SK-N-SH treated with all-trans-retinoic acid at 6 μM for 48 hours (cell line): ENCODE data around the gene CHRNA7.

Experiments used
- ATAC-seq: fragments of 200-7000 bp; cut with Tn5 transposase; 3 replicates; pipeline ENCODE4 v1.9.1; 2020; ENCODE audit warnings: mild to moderate bottlenecking, moderate library complexity
- ARNTL ChIP-seq: fragments of 450-650 bp; formaldehyde crosslinking; IDR thresholded peaks from 2 replicates; pipeline ENCODE4 v1.5.0; 2020; ENCODE audit warnings: low read depth, mild to moderate bottlenecking, moderate library complexity, borderline replicate concordance
- BACH2 ChIP-seq: fragments of 250-450 bp; sonication (Bioruptor Pico); IDR thresholded peaks from 2 replicates; pipeline ENCODE4 v1.9.0; 2021; ENCODE audit warnings: mild to moderate bottlenecking, borderline replicate concordance
- CSDC2 ChIP-seq: fragments of 250-450 bp; sonication (Bioruptor Pico); IDR thresholded peaks from 2 replicates; pipeline ENCODE4 v1.5.0; 2020; ENCODE audit warnings: mild to moderate bottlenecking, moderate library complexity
- ESRRG ChIP-seq: fragments of 250-450 bp; sonication (Bioruptor Pico); IDR thresholded peaks from 2 replicates; pipeline ENCODE4 v1.6.1; 2021; ENCODE audit warnings: mild to moderate bottlenecking
- GLIS3 ChIP-seq: fragments of 250-450 bp; sonication (Bioruptor Pico); IDR thresholded peaks from 2 replicates; pipeline ENCODE4 v1.5.0; 2020; ENCODE audit warnings: mild to moderate bottlenecking, moderate library complexity
- ISL1 ChIP-seq: fragments of 250-450 bp; sonication (Bioruptor Pico); IDR thresholded peaks from 2 replicates; pipeline ENCODE4 v2.1.2; 2022; ENCODE audit warnings: mild to moderate bottlenecking, moderate library complexity
- OSR1 ChIP-seq: fragments of 250-450 bp; sonication (Bioruptor Pico); IDR thresholded peaks from 2 replicates; pipeline ENCODE4 v1.8.0; 2022; ENCODE audit warnings: moderate library complexity, mild to moderate bottlenecking, inconsistent platforms
- PATZ1 ChIP-seq: fragments of 250-450 bp; sonication (Bioruptor Pico); IDR thresholded peaks from 2 replicates; pipeline ENCODE4 v1.8.0; 2020; ENCODE audit warnings: mild to moderate bottlenecking, moderate library complexity, borderline replicate concordance
- PPARA ChIP-seq: fragments of 250-450 bp; sonication (Bioruptor Pico); IDR thresholded peaks from 2 replicates; pipeline ENCODE4 v1.5.0; 2020; ENCODE audit warnings: mild to moderate bottlenecking, borderline replicate concordance
- RARB ChIP-seq: fragments of 250-450 bp; sonication (Bioruptor Pico); IDR thresholded peaks from 2 replicates; pipeline ENCODE4 v1.8.0; 2021; ENCODE audit warnings: mild to moderate bottlenecking, moderate library complexity
- SNAI2 ChIP-seq: fragments of 250-450 bp; sonication (Bioruptor Pico); IDR thresholded peaks from 2 replicates; pipeline ENCODE4 v1.5.0; 2020; ENCODE audit warnings: mild to moderate bottlenecking, moderate library complexity
- TCF4 ChIP-seq: fragments of 250-450 bp; sonication (Bioruptor Pico); IDR thresholded peaks from 2 replicates; pipeline ENCODE4 v1.8.0; 2021; ENCODE audit warnings: mild to moderate bottlenecking, moderate library complexity, borderline replicate concordance
- TOX ChIP-seq: fragments of 250-450 bp; sonication (Bioruptor Pico); IDR thresholded peaks from 2 replicates; pipeline ENCODE4 v1.8.0; 2021; ENCODE audit warnings: mild to moderate bottlenecking, moderate library complexity, borderline replicate concordance
- ZC3H10 ChIP-seq: fragments of 250-450 bp; sonication (Bioruptor Pico); IDR thresholded peaks from 2 replicates; pipeline ENCODE4 v1.5.1; 2021; ENCODE audit warnings: mild to moderate bottlenecking, moderate library complexity
- ZFP3 ChIP-seq: fragments of 250-450 bp; sonication (Bioruptor Pico); IDR thresholded peaks from 2 replicates; pipeline ENCODE4 v1.5.0; 2020; ENCODE audit warnings: mild to moderate bottlenecking, moderate library complexity
- ZFP30 ChIP-seq: fragments of 450-650 bp; formaldehyde crosslinking; IDR thresholded peaks from 2 replicates; pipeline ENCODE4 v1.5.0; 2022; ENCODE audit warnings: mild to moderate bottlenecking, moderate library complexity
- ZNF565 ChIP-seq: fragments of 450-650 bp; formaldehyde crosslinking; conservative IDR thresholded peaks from 2 replicates; pipeline ENCODE4 v1.5.0; 2020; ENCODE audit warnings: low read depth, mild to moderate bottlenecking, moderate library complexity
- ZNF8 ChIP-seq: fragments of 450-650 bp; formaldehyde crosslinking; IDR thresholded peaks from 2 replicates; pipeline ENCODE4 v1.5.0; 2020; ENCODE audit warnings: mild to moderate bottlenecking, moderate library complexity
- TF ChIP-seq, protein P1 (sequence below): fragments of 250-450 bp; sonication (Bioruptor Pico); IDR thresholded peaks from 2 replicates; pipeline ENCODE4 v1.5.0; 2020; ENCODE audit warnings: mild to moderate bottlenecking, moderate library complexity

Gene CHRNA7

DNA sequence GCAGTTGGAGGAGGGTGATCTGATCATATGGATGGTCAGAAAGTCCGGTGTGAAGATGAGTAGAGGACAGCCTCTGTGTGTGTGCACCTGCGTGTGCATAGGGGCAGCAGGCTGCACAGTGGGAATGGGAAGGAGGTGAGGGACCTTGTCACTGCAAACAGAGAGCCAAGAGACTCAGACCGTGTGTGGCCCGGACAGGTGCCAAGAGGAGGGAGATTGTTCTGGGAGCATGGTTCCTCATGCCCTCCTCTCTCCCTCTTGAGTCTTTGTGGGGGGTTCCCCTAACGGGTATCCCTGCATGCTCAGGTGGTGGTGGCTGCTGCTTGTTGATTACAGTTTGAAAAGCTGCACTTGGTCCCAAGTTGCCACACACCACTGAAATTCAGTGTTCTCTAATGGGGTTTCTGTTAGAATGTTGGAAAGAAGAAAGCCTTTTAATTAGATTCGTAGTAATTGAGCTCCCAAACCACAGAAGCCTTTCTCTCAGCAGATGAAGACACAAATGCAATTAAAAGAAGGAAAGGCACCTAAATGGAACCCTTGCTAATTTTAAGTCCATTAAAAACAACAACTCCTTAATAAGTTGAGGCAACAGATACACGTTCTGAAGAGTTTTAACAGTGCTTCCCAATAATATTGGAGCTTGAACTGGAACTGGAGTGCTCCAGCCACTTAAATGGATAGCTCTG, 68.9 kb downstream of the CHRNA7 start:
- TF ChIP-seq GLIS3 (CRISPR knock-in tag) (no peak), PPARA (no peak)
- no peak for ATAC-seq

GRCh38 chr15:32099956-32100684, 69.8 kb downstream of the CHRNA7 start:
- no peak for ATAC-seq
- no peak for TF ChIP-seq ARNTL (CRISPR knock-in tag)
- no peak for TF ChIP-seq ISL1 (CRISPR knock-in tag)
- no peak for TF ChIP-seq ZNF565 (CRISPR knock-in tag)
- TF ChIP-seq RARB (CRISPR knock-in tag) = no peak
- TF ChIP-seq CSDC2 (CRISPR knock-in tag) = no peak
- TF ChIP-seq SNAI2 = no peak
- no peak for TF ChIP-seq ZC3H10
- TF ChIP-seq ZNF8 (CRISPR knock-in tag) = no peak
- no peak for TF ChIP-seq ZFP30 (CRISPR knock-in tag)
- TF ChIP-seq TOX (CRISPR knock-in tag) = no peak
- TF ChIP-seq GLIS3 (CRISPR knock-in tag) = no peak

DNA sequence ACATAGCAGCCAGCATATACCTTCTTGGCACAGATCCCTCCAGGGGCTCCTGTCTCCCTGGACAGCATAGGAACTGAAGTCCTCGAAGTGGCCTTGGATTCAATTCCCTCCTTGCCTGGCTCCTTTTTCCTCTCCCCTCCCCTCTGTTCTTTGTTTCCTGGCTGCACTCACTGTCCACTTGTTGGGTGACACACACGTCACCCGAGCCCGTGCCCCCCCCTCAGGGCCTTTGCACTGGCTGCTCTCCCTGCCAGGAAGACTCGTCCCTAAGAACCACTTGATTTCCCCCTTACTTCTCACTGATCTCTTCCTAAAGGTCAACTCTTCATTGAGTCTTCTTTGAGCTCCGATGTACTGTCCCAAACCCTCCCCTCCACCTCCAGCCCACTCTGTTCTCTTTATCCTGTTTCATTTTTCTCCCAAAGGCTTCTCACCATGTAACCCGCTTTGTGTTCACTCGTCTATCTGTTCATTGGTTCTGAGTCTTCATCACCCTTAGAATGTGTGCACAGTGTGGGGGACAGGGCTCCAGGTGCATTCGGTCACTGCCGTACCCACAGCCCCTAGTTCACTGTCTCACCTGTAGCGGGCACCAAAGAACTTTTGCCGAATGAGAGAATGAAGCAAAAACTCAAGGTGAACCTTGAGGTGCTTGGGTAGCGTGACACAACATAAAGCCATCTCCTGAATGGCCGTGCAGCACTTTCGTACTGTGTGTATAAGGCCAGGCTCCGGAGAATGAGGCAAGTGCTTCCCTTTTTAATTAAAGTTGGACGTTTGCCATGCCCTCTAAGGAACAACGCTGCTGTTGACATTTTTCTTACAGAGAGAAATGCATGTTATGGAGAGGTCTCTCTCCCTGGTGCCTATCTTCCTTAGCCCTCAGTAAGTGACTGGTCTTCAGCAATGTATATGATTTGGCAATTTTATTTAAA, 74.0 kb downstream of the CHRNA7 start:
- no peak for TF ChIP-seq BACH2
- no peak for ATAC-seq

DNA sequence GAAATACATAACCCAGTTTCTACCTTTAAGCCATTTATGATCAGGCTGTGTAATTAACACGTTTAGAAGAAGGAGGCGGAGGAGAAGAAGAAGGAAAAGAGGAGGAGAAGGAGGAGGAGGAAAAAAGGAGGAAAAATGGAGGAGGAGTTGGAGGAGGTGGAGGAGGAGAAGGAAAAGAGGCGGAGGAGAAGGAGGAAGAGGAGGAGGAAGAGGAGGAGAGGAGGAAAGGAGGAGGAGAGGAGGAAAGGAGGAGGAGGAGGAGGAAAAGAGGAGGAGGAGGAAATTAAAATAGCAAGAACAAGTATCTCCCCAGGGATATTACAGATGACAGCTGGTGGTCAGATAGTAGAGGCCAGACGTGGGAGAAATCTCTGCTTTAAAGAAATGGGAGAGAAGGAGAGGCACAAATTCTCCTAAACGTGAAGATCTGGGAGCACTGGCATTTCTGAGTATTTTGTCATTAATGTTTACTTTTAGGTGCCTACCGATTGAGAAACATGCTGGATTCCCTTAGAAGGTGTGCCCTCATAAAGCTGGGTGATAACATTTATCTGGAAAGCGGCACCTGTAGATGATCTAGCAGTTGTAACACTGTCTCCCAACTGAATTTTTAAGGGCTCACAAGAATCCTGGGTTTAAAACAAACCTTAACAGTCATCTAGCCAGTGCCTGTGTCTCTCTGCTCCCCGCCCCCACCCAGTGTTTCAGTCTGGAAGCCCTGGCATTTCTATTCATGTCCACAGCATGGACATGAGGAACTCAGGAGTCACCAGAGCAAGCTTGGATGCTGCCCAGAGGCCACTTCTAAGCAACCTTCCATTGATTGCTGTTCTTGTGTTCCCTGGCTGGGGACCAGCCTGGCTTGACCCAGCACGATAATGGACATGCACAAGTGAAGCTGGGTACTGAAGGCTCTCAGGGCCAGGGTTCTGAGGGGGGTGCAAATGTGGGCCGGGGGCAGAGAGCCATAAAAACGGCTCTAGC, 75.2 kb downstream of the CHRNA7 start:
- ATAC-seq = no peak
- no peak for TF ChIP-seq TCF4 (CRISPR knock-in tag)
- no peak for TF ChIP-seq ZC3H10
- no peak for TF ChIP-seq ZFP3
- TF ChIP-seq ESRRG (CRISPR knock-in tag) = no peak
- TF ChIP-seq CSDC2 (CRISPR knock-in tag) = no peak
- no peak for TF ChIP-seq ZNF565 (CRISPR knock-in tag)
- TF ChIP-seq PPARA = no peak
- TF ChIP-seq PATZ1 = no peak
- TF ChIP-seq ZNF8 (CRISPR knock-in tag) = no peak
- TF ChIP-seq GLIS3 (CRISPR knock-in tag) = no peak
- TF ChIP-seq OSR1 (CRISPR knock-in tag) = no peak
- TF ChIP-seq ZFP30 (CRISPR knock-in tag) = no peak
- TF ChIP-seq ARNTL (CRISPR knock-in tag) = no peak
- TF ChIP-seq, all 23 proteins: peak for 0

GRCh38 chr15:32106401-32107381, 76.4 kb downstream of the CHRNA7 start:
- ATAC-seq = no peak
- no peak for TF ChIP-seq BACH2
- TF ChIP-seq, protein P1, sequence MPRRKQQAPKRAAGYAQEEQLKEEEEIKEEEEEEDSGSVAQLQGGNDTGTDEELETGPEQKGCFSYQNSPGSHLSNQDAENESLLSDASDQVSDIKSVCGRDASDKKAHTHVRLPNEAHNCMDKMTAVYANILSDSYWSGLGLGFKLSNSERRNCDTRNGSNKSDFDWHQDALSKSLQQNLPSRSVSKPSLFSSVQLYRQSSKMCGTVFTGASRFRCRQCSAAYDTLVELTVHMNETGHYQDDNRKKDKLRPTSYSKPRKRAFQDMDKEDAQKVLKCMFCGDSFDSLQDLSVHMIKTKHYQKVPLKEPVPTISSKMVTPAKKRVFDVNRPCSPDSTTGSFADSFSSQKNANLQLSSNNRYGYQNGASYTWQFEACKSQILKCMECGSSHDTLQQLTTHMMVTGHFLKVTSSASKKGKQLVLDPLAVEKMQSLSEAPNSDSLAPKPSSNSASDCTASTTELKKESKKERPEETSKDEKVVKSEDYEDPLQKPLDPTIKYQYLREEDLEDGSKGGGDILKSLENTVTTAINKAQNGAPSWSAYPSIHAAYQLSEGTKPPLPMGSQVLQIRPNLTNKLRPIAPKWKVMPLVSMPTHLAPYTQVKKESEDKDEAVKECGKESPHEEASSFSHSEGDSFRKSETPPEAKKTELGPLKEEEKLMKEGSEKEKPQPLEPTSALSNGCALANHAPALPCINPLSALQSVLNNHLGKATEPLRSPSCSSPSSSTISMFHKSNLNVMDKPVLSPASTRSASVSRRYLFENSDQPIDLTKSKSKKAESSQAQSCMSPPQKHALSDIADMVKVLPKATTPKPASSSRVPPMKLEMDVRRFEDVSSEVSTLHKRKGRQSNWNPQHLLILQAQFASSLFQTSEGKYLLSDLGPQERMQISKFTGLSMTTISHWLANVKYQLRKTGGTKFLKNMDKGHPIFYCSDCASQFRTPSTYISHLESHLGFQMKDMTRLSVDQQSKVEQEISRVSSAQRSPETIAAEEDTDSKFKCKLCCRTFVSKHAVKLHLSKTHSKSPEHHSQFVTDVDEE (CRISPR knock-in tag) = peak; percentile 27; the same call in 1 of the 2 replicates
